Posterior vena cava (tissue), 2 donors: ENCODE measurements around the gene PLXNA3. TPM values are rescaled to one million over a fixed set of nuclear protein-coding genes. Genes with fewer than 3 reads are reported as not detected.
"Not testable (repeated sequence)": the region's sequence is repeated elsewhere in the genome, so short reads cannot be mapped to it uniquely, and the experiment has no call there.

Experiments
- DNase-seq: peaks from one replicate; pipeline ENCODE4 v3.0.0-alpha.2; 2020; ENCODE audit warnings: low spot score
- intact Hi-C, 2 donors: fragments of 100-400 bp; cut with DNase I; formaldehyde crosslinking; loops; one replicate each; pipeline versions ENCODE4 v1.14.1 to v1.14.2; 2022 to 2023
- total RNA-seq, 2 donors: library from RNA; stranded (reverse); fragmentation: NEBNext Ultra II Directional; extraction: Animal tissue kit (Norgen Biotek cat#: 25700); gene quantifications; one replicate each; pipeline ENCODE4 v1.2.1, GENCODE V29; 2021
- donor health status: DM: yes; HTN: yes; CAD: no.
- donor health status: DM: yes; HTN: yes; CAD: no.

The PLXNA3 gene
- total RNA-seq, 2 donors from 2014 or later = 23.7 to 31.1 TPM

GRCh38 chrX:154487518-154488290 lies 29.6 kb downstream of the PLXNA3 start:
- intact Hi-C loops = loop anchor here (2.0 to 5.0 kb wide), 3 partner anchors 40 to 61 kb away; no protein-coding TSS in a partner anchor
- peak; percentile 82 for DNase-seq

DNA sequence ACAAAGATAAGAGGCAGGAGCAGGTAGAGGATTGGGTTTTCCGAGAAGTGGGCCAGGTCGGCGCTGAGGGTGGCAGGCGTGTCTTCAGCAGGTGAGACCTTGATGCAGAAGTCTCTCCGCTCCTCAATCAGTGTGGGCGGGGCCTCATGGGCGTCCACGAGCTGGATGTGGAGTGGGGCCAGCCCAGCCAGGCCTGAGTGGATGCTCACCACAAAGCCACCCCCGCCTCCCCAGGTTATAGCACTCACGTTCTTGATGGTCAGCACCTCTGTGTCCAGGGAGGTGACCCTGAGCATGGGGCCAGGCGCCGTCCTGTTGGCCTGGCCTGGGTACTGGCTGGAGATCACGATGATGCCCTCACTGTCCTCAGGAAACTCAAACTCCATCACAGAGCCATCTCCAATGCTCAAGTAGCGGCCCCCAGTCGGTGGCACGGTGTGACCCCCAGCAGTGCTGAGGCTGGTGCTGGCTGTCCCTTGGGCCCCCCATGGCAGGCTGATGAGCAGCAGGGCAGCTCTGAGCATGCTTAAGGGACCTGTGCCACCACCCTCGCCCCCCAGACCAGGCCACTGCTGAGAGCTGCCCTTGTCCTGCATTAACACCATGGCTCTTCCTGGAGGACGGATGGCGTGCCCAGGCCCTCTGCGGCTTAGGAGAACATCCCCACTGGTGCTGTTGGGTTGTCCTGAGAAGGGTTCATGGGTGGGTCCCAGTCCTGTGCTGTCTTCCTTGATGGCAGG lies 30.4 kb downstream of the PLXNA3 start:
- intact Hi-C loops = loop anchor here in 1 of 2 donors (5.0 kb wide), 2 partner anchors 41 to 44 kb away; no protein-coding TSS in a partner anchor
- DNase-seq = no peak

GRCh38 chrX:154489182-154489581 lies 31.1 kb downstream of the PLXNA3 start:
- intact Hi-C loops = loop anchor here in 1 of 2 donors (5.0 kb wide), 2 partner anchors 42 to 43 kb away; no protein-coding TSS in a partner anchor
- no peak for DNase-seq

GRCh38 chrX:154490021-154490413 lies 31.9 kb downstream of the PLXNA3 start:
- DNase-seq = peak; percentile 81

GRCh38 chrX:154490414-154491083 lies 32.5 kb downstream of the PLXNA3 start, which contains the start of gene SLC10A3:
Gene SLC10A3, minus strand, starts transcription at chrX:154490629. Its CDS starts 1,689 bp downstream, at chrX:154488940.
- DNase-seq = peak; percentile 97
- intact Hi-C loops = no loop called here

More at GRCh38 chrX:154490021-154490413, 31.9 kb downstream of the PLXNA3 start:
- intact Hi-C loops = no loop called here

DNA sequence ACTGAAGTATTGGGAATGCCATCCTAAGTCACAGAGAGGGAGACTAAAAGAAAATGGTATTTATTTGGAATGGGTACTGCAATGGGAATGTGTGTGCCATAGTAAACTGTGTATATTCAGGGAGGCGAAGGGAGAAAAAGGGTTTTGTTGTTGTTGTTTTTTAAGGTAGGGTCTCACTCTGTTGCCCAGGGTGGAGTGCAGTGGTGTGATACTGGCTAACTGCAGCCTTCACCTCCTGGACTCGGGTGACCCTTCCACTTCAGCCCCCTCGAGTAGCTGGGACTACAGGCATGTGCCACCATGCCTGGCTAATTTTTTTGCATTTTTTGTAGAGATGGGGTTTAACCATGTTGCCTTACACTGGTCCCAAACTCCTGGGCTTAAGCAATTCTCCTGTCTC lies 36.6 kb downstream of the PLXNA3 start:
- no peak for DNase-seq
- intact Hi-C loops = no loop called here

GRCh38 chrX:154495472-154495922 lies 37.4 kb downstream of the PLXNA3 start:
- intact Hi-C loops = no loop called here
- no peak for DNase-seq

DNA sequence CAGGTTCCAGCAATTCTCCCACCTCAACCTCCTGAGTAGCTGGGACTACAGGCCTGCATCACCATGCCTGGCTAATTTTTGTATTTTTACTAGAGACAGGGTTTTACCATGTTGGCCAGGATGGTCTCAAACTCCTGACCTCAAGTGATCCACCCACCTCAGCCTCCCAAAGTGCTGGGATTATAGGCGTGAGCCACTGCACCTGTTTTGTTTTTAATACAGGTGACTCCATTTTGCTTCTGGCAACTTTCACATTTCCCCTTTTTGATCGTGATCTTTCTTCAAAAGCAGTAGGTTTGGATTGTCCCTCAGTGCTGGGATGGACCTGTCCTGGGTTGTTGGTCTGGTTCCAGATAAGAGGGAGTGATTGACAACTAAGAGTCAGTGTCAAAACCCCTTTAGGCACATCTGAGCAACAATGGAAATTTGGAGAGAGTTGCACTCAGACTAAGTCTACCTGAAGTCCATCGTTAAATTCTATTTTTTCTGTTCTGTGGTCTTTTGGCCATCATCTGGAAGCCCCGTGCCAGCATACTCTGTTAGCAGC lies 38.6 kb downstream of the PLXNA3 start:
- DNase-seq, intact Hi-C loops: not testable (repeated sequence)

DNA sequence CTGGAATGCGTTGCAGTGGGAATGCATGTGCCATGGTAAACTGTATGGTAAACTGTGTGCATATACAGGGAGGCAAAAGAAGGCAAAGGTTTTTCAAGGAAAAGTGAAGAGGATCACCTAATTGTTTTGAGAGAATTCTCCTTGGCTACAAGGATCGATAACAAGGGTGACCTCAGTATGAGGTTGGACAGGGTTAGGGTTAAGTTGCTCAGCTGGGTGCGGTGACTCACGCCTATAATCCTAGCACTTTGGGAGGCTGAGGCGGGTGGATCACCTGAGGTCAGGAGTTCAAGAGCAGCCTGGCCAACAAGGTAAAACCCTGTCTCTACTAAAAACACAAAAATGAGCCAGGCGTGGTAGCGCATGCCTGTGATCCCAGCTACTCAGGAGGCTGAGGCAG lies 43.3 kb downstream of the PLXNA3 start:
- DNase-seq, intact Hi-C loops: not testable (repeated sequence)

DNA sequence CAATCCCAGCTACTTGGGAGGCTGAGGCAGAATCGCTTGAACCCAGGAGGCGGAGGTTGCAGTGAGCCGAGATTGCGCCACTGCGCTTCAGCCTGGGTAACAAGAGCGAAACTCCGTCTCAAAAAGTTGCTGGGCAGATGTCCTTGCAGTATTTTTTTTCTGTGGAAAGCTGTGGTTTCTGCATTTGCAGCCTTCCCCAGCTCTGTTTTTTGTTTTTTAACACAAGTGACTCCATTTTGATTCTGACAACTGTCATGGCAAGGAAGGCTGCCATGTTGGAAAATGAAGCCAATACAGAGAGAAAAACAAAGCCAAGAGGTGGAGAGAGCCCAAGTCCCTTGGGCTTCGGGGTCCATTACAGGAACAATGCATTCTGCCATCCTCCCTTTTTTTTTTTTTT lies 44.0 kb downstream of the PLXNA3 start:
- intact Hi-C loops = no loop called here
- DNase-seq = no peak

- intact Hi-C loops = no loop called here
- no peak for DNase-seq
Observed at GRCh38 chrX:154502989-154503388, 44.9 kb downstream of the PLXNA3 start.

- no peak for DNase-seq
- intact Hi-C loops = no loop called here
Observed at GRCh38 chrX:154505734-154506133, 47.7 kb downstream of the PLXNA3 start.

- intact Hi-C loops = no loop called here
Observed at GRCh38 chrX:154506483-154507332, 48.6 kb downstream of the PLXNA3 start.

GRCh38 chrX:154507673-154508383 lies 49.7 kb downstream of the PLXNA3 start:
- no peak for DNase-seq
- intact Hi-C loops = no loop called here

More at GRCh38 chrX:154506483-154507332, 48.6 kb downstream of the PLXNA3 start:
- DNase-seq = no peak

DNA sequence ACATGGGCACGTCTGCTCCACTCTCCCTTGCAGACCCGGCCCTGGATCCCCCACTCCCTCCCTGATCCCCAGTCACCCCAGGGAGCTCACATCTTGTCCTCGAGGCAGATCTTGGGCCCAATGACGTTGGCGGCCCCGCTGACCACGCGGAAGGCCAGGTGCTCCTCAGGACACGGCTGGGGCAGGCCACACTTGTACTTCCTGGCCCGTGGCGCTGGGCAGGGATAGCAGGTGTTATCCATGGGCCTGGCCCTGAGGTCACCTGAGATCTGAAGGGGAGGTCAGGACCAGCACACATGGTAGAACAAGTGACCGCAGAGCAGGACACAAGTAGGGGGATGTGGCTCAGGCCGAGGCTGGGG lies 50.3 kb downstream of the PLXNA3 start:
- intact Hi-C loops = no loop called here
- no peak for DNase-seq

GRCh38 chrX:154509455-154509854 lies 51.4 kb downstream of the PLXNA3 start:
- intact Hi-C loops = no loop called here
- no peak for DNase-seq

DNA sequence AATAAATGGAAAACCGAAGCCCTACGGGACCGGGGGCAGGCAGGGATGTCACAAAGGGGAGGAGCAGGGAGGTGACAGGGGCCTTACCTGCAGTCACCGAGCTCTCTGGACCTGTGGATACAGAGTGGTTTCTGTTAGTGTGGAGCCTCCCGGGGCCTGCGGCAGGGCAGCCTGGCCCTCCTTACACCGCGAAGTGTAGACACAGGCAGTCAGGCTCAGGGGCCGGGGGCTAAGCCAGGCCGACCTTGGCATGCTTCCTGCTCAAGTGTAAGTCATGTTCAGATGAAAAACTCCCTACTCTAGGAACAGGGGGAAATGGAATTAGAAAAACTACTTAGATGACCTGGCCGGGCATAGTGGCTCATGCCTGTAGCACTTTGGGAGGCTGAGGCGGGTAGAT lies 53.7 kb downstream of the PLXNA3 start:
- intact Hi-C loops = no loop called here
- no peak for DNase-seq
